Kidney glomerular epithelial cell (primary cell): Measurements from ENCODE around the gene ERC2.

ENCODE experiments used
- DNase-seq: peaks from one replicate; lab custom pipeline; 2025; lab: John Stamatoyannopoulos, UW

Gene ERC2

DNA sequence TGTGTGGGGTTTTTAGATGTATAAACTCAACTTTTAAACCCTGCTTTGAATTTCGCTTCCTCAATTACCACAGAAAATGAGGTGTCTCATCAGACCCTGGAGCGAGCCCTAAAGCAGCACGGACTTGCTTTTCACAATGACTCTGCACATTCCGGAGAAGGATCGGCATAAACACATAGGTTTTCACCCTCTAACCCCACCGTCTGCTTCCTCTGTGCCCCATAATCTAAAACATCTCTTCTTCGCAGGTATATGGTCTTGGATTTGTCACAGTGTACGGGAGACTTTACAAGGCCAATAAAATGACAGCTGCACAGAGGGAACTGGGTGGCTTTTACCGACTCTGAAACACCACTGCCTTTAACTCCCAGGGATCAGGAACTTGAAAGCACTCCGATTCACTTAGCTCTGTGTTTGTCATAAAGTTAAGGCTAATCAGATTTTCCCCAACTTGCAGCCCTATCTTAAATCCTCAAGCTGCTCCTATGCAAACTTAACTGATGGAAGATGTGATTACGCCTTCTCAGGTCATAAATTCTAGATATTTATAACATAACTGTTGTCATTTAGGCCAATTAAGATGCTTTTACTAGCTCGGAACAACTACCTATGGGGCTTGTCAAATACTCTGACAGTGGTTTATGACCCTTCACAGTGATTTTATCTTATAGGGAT, 847.8 kb downstream of the ERC2 start:
- no peak for DNase-seq

DNA sequence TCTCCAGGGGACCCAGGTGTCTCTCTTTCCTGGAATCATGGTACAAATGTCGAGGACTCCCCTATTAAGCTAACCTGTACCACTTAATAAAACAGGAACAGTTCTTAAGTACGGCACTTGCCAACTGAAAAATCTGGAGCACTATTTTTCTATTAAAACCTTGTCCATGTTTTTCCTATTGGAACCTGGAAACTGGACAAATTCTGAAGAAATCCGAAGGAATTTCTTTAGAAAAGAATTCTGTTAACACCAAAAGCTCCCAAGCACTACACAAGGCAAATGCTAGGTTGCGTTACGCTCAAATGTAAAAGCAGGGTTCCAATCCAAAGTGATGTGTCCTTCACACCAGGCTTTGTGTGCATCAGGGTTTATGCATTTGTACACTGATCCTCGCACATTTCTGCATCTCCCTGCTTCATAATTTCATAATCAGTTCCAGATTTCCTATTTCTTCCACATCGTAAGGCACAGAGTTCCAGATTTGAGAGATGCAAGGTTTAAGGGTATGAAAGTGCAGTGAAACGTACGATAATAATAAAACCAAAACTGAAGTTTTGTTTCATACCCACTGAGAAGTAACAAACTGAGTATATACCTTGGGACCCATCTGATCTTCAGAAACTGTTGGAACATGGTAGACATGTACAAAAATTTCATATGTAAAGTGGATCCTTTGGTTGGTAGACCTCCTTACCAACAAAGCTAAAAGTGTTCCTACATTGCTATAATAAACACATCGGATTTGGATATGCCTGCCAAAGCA, 849.0 kb downstream of the ERC2 start:
- DNase-seq = no peak

DNA sequence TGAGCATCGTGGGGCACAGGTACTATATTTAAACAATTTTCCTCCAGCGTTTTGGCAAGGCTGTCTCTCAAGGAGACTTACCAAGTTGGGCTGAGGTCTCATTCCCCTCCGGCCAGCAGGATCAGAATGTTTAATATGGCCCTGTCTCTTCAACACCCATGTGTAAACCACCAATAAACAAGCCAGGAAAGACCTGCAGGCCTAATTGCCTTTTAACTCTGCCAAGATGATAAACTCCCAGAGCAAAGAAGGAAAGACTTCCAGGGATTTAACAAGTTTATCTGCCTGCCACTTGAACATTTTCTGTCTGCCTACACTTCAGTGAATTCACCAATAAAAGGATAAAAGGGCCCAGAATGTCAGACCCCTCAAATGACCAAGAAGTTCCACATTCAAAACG, 850.9 kb downstream of the ERC2 start:
- no peak for DNase-seq

DNA sequence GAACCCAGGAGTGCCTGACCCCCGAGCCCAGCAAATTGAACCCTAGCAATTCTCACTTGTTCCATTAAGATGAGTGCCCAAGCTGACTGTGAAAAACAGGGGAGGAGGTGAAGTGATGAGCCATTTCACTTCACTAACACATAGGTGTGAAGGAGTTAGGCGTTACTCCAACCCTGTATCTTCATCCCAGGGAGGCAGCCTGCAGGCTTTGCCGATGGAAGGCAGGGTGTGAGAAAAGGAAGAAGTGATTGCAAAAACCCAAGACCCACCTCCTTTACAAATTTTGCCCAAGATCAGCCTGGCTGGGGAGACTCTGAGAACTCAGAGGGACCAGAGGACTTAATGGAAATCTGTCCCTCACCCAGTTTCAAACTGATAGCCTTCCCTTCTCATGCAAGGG, 851.5 kb downstream of the ERC2 start:
- DNase-seq = no peak

DNA sequence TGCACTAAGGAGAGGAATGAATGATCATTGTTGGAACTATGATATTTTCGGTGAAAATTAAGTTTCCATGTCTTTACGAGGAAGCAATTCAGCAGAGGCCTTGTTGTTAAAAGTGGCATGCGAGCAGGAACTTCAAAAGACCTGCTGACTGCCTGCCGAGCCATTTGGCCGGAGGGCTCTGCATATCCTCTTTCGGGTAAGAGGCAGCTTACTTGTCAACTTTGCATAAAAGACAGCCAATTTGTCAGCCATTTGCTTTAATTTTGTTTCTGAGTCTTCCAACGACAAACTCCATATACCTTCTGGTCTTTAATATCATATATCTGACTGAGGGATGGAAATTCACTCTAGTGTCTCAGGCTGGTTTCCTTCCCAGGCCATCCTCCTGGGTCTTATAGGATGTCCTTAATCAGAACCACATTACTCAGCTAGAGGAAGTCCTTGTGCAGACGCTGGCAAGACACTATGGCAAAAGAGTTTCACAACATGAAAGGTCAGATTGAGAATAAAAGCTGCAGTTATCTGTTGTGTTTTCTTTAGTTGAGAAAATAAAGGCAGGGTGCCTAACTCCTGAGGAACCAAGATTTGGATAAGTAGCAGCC, 852.5 kb downstream of the ERC2 start:
- DNase-seq = no peak

DNA sequence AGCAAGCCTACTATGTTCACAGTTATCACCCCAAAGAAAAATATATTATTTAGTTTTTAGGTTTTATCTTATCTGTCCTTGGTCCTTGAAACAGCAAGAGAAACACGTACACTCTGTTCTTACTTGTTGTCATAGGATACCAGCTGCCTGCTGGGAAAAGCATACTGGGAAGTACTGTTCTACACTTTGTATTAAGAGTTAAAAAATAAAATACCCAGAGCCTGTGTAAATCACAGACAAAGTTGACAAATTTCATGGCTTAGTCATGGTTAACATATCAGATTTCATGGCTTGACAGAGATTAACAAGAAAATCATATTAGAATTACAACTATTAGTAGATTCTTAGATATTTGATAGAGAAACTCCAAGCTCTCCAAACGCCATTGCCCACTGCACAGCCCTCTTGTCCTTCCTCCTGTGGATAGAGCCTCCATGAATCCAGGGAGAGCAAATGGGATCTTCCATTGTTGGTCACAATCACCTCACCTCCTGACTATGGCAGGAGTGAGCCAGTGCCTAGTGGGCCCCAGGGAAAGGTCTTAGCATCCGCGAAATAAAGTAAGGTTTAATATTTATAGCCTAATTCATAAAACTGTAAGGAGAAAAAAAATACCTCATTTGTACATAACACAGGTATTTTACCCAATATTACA, 853.1 kb downstream of the ERC2 start:
- no peak for DNase-seq

DNA sequence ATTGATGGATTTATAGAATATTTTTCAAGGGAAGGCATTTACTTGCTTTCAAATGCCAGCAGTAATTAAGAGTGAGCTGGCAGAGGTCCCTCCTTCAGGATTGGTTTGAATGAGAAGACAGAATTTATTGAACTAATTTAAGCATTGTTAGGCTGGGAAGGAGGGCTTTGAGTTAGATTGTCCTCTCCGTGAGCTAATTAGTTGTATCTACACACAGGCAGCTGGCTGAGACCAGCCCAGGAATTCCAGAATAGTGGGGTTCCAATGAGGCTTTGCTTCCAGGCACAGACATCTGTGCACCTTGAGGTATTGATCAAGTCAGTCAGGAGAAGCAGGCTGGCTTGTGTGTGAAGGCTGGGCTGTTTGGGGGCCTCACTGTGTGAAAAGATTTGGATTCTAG, 857.1 kb downstream of the ERC2 start:
- no peak for DNase-seq

DNA sequence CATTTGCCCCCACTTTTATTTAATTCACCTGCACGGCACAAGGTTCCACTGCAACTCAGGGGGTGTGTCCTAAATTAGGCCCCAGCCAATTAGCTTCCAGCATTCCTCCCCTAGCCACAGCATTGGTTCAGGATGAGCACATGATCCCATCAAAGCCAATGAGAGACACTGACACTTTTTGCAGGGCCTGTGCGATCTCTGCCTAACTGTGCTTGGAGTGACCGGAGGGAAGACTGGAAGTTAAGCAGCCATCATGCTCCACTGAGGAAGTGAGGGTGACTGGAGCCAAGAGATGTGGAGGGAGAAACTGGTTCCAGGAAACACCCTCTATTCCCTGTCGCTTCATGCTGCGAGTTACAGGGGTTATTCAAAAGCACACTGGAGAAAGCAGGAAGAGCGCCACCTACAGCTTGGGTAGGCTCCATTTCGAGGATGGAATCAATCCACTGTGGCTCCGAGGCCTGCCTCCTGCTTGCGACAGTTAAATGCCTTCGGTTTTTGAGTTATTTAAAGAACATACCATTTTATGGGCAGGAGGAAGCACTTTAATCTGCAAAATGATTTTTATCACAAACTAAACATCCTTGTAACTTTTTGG, 858.9 kb downstream of the ERC2 start:
- no peak for DNase-seq

DNA sequence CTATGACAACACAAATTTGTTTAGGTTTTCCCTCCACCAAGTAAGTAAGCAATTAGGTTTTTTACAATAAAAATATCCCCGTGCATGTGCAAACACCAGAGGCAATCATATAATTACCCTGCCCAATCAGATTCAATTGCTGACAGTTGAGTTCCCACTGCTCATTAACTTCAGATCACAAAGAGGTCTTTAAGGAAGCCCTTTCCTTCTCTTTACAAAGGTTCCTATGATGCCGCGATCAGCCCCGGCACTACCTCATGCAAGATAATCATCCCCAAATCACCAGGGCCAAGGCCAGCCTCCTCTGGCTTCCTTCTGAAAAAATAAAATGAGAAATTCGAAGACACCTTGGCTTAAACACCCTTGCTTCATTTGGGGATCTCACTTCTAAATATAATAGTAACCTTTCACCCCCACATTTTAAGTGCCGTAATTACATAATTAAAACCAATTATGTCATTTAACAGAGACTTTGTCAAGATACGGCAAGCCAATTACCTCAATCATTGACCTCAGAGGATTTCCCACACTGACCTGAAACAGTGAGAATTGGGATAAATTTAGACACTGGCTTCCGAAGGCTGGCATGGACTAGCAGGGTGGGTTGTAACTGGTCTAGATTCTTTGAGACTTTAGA, 859.8 kb downstream of the ERC2 start:
- DNase-seq = no peak

DNA sequence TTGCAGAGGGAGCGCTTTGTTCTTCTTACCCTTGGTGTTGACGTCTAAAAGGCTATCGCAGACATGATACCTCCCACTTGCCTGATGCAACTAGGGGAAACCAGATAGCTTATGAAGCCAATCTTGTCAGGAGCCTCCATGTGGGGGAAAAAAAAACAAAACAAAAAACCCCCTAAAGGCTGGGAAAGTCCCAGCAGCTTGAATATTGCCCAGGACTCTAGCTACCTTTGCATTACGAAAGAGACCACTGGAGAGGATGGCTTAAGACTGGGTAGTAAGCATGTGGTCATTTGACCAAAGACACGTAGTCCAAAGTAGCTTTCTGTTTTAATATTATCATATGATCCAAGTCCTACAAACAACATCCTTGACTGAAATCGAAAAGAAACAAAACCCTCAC, 860.4 kb downstream of the ERC2 start:
- no peak for DNase-seq

DNA sequence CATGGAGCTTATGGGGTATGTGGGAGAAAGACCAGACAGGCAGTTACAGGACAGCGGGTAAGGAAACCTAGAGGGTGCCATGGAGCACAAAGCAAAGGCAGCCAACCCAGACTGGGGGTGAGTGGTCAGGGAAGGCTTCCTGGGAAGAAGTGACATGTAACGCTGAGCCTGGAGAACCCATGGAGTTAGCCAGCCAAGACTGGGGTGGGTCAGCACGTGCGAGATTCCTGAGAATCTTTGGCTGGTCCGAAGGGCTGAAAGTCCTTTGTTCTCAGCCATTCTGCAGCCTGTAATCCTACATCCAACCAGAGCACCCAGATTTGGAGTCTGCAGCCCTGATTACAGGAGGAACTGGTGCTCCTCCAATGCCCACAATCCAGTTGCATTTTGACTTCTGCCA, 861.1 kb downstream of the ERC2 start:
- no peak for DNase-seq

DNA sequence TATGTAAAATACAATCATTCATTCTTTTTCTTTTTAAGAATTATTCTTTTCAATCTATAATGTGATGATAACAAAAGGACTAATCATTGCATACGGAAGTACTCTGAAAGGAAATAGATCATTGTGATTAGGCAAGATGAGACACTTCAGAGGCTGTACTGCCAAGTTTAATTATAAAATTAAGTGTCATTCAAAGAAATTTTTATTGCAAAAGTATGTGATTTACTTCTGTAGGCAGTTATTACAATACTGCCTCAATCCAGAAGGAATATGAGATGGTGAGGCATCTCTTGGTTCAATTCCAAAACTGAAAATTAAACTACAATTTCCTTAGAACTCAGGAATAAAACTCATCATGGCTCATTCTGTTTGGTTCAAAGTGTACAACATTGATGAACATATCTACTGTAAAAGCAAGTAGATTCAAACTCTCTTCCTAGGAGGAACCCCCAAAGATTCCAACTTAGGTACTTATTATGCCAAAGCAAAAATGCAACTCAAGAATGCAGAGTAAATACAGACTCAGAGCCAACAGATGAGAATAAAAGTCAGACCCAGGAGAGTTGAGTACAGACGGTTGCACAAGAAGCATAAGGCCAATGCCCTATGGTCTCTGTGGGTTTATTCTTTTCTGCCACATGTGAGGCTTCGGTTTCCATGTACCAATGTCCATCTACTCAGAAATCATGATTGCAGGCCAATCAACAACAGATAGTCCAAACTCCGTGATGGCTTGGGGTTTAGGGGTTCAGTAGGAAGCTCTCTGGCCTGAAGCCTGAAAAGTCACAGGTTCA, 862.6 kb downstream of the ERC2 start:
- DNase-seq = no peak

DNA sequence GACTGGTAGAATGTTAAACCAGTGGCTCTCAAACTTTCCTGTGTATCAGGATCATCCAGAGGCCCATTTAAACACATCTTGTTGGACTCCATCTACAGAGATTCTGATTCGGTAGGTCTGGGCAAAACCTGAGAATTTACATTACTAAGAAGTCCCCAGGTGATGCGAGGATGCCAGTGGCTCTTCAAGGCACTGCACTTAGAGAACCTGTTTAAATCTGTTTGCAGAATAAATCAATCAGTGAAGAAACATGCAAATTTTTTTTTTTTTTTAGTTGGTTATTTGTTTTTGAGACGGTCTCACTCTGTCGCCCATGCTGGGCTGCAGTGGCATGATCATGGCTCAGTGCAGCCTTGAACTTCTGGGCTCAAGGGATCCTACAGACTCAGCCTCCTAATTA, 863.4 kb downstream of the ERC2 start:
- DNase-seq = no peak

DNA sequence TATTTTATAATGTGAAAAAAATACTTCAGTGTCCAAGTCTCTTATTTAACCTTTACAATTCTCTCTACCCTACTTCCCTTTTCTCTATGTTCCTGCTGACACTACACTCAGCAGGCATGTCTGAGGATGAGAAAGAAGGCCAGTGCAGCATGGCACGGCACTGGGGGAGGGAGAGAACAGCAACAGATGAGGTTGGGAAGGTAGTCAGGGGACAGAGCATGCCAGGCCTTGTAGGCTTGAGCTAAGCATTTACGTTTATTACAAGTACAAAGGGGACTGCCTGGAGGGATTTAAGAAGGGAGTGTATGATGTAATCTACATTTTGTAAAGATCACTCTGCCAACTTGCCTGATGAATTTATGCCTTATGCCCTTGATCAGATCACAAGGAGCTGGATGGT, 863.9 kb downstream of the ERC2 start:
- no peak for DNase-seq

DNA sequence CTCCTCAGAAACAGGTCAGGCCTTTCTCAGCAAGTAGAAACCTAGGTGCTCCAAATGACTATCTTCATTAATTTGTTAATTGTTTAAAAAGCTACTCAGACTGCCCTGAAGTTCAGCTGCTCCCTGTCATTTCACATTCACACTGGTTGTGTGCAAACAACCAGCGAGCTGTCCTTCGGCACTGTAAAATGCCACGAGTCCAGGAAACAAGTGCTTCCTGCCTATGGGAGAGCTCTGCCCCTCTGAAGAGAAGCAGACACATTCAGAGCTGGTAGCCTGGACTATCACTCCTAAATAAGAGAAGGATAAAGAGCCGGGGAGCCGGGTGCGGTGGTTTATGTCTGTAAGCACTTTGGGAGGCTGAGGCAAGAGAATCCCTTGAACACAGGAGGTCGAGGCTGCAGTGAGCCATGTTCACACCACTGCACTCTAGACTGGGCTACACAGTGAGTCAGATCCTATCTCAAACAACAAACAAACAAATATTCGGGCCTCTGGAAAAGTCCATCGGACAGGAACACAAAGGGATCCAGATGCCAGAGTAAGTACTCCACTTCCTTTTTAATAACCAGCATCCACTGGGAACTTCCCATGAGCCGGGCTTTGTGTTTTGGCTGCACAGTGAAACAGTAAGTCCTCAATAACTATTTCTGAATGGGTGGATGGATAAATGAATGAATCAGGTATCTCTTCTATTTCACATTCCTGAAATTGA, 866.7 kb downstream of the ERC2 start:
- DNase-seq = no peak

DNA sequence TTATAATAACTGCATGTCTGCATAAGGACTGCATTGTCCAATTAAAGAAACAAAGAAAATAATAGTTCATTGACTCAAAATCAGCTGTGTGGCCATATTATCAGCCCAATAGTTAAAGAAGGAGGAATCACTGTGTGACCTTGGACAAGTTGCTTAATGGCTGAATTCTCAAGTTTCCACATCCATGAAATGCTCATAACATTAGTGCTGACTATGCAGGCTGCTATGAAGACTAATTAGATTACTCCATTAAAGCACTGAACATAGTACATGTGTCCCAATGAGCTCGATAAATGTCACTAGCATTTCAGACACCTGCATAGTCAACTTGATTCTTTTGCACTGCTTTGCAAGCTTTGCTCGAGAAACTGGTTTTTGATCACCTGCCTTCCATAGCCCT, 870.0 kb downstream of the ERC2 start:
- no peak for DNase-seq

DNA sequence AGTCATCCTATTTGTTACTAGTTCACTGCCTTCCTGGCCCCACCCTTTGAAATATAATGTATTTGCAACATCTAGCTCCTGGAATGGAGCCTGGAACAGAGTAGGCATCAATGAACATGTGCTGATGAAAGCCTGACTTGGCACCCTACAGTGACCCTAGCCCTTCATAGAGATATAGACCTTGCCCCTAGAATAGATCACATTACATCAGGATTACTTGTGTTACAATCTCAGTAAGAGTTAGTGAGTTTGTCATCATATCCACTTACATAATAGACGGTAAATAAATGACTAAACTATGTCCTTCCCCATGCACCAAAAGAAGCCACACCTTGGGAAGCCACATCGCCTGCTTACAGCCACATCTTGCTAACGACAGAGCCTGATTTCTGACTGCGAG, 870.6 kb downstream of the ERC2 start:
- no peak for DNase-seq

DNA sequence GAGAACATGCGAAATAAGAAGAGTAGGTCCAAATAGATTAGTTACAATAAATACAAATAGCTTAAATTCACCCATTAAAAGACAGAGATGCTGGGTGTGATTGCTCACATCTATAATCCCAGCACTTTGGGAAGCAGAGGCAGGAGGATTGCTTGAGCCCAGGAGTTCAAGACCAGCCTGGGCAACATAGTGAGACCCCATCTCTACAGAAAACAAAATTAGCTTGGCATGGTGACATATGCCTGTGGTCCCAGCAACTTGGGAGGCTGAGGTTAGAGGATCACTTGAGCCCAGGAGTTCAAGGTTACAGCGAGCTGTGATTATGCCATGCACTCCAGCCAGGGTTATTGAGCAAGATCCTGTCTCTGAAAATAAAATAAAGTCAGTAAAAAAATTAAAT, 872.1 kb downstream of the ERC2 start:
- no peak for DNase-seq

DNA sequence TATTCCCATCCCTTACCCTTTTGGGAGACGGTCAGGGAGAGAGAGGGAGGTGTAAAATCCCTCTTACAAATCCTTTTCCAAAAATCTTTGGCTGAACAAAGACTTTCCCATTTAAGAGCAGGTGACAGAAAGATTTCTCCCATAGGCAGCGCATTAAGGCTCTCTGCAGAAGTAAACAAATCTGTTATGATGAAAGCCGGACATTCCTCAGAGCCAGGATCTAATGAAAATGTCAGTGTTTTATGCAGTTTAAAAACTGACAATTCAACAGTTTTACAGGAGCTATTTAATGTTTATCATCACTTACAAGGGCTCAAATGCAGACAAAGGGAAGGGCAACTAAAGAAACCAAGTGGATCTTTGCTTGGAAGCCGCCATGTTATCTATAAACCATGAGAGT, 872.8 kb downstream of the ERC2 start:
- no peak for DNase-seq

DNA sequence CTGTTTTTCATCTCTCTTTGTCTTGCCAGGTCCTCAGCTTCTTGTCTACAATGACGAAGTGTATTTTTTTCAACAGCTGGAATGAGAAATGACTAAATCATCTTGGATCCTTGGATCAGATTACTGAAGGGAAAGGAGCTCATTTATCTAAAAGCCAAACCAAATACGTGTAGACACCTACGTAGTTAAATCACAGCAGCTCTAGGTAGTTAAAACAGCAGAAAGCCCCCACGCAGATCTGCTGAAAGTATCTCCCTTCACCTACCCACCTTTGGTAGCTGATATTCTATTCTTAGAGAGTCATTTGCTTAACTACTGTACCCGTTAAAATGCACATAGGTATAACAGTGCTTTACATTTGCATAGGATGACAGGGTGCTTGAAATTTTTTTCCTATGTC, 875.7 kb downstream of the ERC2 start:
- DNase-seq = no peak

DNA sequence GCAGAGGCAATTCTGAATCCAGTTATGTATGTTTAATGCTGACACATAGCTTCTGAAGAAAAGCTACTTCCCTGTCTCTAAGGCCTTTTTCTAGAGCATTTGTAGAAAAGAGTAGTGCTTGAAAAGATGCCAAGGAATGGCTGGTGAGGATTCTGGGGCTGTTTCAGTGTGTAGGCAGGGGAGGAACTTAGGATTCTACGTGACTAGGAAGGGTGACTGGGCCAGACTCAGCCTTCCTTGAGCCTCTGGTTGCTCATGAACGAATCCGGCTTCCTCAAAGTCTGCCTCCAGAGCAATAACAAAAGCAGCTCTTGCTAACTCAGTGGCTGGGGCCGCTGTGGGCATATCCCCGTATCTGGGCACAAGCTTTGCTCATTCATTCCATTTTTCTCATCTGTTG, 876.4 kb downstream of the ERC2 start:
- peak; percentile 4 for DNase-seq
